K562 (cell line): ENCODE measurements around the gene TEX54. TPM values are rescaled to one million over a fixed set of nuclear protein-coding genes. Genes with fewer than 3 reads are reported as not detected.

Experiments used
- CREBBP ChIP-seq: IDR thresholded peaks from one replicate; pipeline ENCODE4 v1.6.1; 2012; ENCODE audit warnings: low read depth, mild to moderate bottlenecking, control low read depth, inconsistent platforms, low read length
- LCOR ChIP-seq: sonication (generic); formaldehyde crosslinking; IDR thresholded peaks from 2 replicates; pipeline ENCODE4 v1.8.0; 2022; ENCODE audit warnings: mild to moderate bottlenecking, missing genetic modification reagents
- NFE2 ChIP-seq: IDR thresholded peaks from 2 replicates; pipeline ENCODE4 v1.6.1; 2014; ENCODE audit warnings: antibody characterized with exemption, low read depth
- TEAD2 ChIP-seq: fragments of 450-650 bp; IDR thresholded peaks from 2 replicates; pipeline ENCODE4 v1.6.1; 2016; ENCODE audit warnings: missing genetic modification characterization, control low read depth, missing compliant biosample characterization
- XRCC5 ChIP-seq: fragments of 200-400 bp; formaldehyde crosslinking; IDR thresholded peaks from 2 replicates; pipeline ENCODE4 v1.6.1; 2017; ENCODE audit warnings: low read depth, mild to moderate bottlenecking, low read length
- ZNF121 ChIP-seq: sonication (generic); formaldehyde crosslinking; conservative IDR thresholded peaks from 2 replicates; pipeline ENCODE4 v1.8.0; 2022; ENCODE audit warnings: missing genetic modification reagents
- ZSCAN32 ChIP-seq: fragments of 450-650 bp; formaldehyde crosslinking; IDR thresholded peaks from 2 replicates; pipeline ENCODE4 v1.4.0; 2020; ENCODE audit warnings: mild to moderate bottlenecking, moderate library complexity
- polyA plus RNA-seq, 8 experiments: library from polyadenylated mRNA; depleted of rRNA in 4 of 8; stranded (reverse) in 5 of 8; unstranded in 3 of 8; fragments of >200 nt; fragmentation: Nextera tagmentation in 2 of 8; fragmentation: Illumina TruSeq in 1 of 8; extraction: Ambion mirVana in 2 of 8; extraction: Trizol in 1 of 8; gene quantifications; 2 replicates each; pipeline versions ENCODE4 v1.2.1 to v1.2.3, GENCODE V29; 2011 to 2014; ENCODE audit warnings: inconsistent platforms in 1 of 8, missing spikeins in 1 of 8
- total RNA-seq, 7 experiments: library from RNA; depleted of rRNA in 6 of 7; stranded (reverse); fragments of >200 nt in 6 of 7; fragmentation: Illumina TruSeq in 2 of 7; extraction: Trizol in 2 of 7; gene quantifications; 2 replicates each; pipeline versions ENCODE4 v1.2.1 to v1.2.3, GENCODE V29; 2011 to 2021; ENCODE audit warnings: low replicate concordance in 1 of 7
- TF ChIP-seq, protein P1 (sequence below): fragments of 250-450 bp; sonication (Bioruptor Pico); IDR thresholded peaks from 2 replicates; pipeline ENCODE4 v1.4.0; 2020
- TF ChIP-seq, protein P2 (sequence below), 2 experiments: fragments of 450-650 bp; IDR thresholded peaks; 2 replicates each; pipeline ENCODE4 v1.6.1; 2016

Gene TEX54
- total and polyA plus RNA-seq, 9 of the 15 experiments (the other 6 are each of a cell fraction or from before 2014, with no cell fraction given): not detected

DNA sequence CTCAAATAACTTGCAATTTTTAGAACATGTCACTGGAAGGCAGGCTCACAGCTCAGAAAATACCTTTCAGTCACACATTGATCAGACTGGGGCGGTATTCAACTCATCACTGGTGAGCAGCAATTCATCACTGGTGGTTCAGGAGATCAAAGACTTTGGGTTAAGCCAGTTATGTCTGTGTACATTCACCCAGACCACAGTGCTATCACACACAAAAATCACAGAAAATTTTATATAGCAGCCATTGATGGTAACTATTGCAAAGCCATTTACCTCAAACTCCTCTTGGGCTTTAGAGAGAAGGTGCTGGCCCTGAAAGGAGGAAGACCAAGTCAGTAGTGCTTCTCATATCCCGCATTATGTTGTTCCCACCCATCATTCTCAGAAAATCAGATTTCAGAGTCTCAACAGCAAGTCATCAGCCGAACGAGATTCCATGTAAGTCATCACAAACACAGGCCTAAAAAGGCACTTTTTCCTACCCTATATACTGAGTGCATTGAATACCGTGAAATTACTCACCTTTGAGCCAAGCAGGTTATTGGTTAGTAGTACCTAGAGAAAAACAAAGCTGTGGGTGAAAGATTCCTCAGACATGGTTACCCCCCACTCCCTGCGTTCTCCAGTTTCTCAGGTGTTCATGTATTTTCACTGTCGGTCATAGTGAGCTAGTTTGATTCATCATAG lies 20.8 kb upstream of the TEX54 start (continued):
- TF ChIP-seq XRCC5: no peak
- TF ChIP-seq CREBBP: no peak
- no peak for TF ChIP-seq ZNF121 (CRISPR knock-in tag)
- TF ChIP-seq, protein P1, sequence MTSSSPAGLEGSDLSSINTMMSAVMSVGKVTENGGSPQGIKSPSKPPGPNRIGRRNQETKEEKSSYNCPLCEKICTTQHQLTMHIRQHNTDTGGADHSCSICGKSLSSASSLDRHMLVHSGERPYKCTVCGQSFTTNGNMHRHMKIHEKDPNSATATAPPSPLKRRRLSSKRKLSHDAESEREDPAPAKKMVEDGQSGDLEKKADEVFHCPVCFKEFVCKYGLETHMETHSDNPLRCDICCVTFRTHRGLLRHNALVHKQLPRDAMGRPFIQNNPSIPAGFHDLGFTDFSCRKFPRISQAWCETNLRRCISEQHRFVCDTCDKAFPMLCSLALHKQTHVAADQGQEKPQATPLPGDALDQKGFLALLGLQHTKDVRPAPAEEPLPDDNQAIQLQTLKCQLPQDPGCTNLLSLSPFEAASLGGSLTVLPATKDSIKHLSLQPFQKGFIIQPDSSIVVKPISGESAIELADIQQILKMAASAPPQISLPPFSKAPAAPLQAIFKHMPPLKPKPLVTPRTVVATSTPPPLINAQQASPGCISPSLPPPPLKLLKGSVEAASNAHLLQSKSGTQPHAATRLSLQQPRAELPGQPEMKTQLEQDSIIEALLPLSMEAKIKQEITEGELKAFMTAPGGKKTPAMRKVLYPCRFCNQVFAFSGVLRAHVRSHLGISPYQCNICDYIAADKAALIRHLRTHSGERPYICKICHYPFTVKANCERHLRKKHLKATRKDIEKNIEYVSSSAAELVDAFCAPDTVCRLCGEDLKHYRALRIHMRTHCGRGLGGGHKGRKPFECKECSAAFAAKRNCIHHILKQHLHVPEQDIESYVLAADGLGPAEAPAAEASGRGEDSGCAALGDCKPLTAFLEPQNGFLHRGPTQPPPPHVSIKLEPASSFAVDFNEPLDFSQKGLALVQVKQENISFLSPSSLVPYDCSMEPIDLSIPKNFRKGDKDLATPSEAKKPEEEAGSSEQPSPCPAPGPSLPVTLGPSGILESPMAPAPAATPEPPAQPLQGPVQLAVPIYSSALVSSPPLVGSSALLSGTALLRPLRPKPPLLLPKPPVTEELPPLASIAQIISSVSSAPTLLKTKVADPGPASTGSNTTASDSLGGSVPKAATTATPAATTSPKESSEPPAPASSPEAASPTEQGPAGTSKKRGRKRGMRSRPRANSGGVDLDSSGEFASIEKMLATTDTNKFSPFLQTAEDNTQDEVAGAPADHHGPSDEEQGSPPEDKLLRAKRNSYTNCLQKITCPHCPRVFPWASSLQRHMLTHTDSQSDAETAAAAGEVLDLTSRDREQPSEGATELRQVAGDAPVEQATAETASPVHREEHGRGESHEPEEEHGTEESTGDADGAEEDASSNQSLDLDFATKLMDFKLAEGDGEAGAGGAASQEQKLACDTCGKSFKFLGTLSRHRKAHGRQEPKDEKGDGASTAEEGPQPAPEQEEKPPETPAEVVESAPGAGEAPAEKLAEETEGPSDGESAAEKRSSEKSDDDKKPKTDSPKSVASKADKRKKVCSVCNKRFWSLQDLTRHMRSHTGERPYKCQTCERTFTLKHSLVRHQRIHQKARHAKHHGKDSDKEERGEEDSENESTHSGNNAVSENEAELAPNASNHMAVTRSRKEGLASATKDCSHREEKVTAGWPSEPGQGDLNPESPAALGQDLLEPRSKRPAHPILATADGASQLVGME: no peak
- 0 out of 2 replicates have a peak, but pooled peaks have one; percentile 14 for TF ChIP-seq LCOR (CRISPR knock-in tag)
- TF ChIP-seq TEAD2 (tag): no peak
- no peak for TF ChIP-seq NFE2
- no peak for TF ChIP-seq ZSCAN32
- TF ChIP-seq, protein P2, sequence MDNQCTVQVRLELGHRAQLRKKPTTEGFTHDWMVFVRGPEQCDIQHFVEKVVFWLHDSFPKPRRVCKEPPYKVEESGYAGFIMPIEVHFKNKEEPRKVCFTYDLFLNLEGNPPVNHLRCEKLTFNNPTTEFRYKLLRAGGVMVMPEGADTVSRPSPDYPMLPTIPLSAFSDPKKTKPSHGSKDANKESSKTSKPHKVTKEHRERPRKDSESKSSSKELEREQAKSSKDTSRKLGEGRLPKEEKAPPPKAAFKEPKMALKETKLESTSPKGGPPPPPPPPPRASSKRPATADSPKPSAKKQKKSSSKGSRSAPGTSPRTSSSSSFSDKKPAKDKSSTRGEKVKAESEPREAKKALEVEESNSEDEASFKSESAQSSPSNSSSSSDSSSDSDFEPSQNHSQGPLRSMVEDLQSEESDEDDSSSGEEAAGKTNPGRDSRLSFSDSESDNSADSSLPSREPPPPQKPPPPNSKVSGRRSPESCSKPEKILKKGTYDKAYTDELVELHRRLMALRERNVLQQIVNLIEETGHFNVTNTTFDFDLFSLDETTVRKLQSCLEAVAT (IDR thresholded peaks at IDR 0.05): peak in 1 of 2 experiments; percentile 8; a peak in 1 of 4 replicates
